Stimulated activated naive CD4-positive, alpha-beta T cell (primary cell): ENCODE data around the gene EMC10.
"Not testable (repeated sequence)": the region's sequence is repeated elsewhere in the genome, so short reads cannot be mapped to it uniquely, and the experiment has no call there.

Source experiments
- DNase-seq, 6 experiments: peaks; one replicate each; lab custom pipeline; 2025; lab: John Stamatoyannopoulos, UW

The EMC10 gene

DNA sequence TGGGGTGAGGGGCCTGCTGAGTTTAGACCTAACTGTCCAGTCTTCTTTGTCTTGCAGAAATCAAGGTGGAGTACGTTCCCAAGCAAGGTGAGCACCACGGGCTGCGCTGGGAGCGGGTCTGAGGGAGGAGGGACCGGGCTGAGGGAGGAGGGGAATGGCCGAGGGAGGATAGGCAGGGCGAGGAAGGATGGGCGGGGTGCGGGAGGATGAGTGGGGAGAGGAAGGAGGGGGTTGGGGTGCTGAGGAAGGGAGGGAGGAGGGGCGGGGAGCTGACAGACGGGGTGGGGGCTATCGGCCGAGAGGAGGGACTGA lies 25.1 kb upstream of the EMC10 start:
- no peak for DNase-seq

GRCh38 chr19:50453243-50453642 lies 23.1 kb upstream of the EMC10 start:
- DNase-seq = no peak

GRCh38 chr19:50455992-50456391 lies 20.3 kb upstream of the EMC10 start:
- DNase-seq = no peak

DNA sequence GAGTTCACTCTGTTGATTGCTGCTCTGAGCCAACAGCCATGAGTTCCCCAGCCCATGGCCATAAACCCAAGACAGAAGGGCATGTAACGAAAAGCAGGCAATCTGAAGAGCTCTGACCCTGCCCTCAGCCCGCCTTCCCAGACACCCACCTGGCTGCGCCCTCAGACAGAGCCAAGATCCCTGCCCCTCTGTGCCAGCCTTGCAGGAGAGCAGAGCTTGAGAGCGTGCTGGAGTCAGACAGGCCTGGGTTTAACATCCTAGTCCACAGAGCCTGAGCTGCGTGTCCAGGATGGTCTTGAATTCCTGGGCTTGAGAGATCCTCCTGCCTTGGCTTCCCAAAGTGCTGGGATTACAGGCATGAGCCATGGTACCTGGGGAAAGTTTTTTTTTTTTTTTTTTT lies 19.0 kb upstream of the EMC10 start:
- no peak for DNase-seq

DNA sequence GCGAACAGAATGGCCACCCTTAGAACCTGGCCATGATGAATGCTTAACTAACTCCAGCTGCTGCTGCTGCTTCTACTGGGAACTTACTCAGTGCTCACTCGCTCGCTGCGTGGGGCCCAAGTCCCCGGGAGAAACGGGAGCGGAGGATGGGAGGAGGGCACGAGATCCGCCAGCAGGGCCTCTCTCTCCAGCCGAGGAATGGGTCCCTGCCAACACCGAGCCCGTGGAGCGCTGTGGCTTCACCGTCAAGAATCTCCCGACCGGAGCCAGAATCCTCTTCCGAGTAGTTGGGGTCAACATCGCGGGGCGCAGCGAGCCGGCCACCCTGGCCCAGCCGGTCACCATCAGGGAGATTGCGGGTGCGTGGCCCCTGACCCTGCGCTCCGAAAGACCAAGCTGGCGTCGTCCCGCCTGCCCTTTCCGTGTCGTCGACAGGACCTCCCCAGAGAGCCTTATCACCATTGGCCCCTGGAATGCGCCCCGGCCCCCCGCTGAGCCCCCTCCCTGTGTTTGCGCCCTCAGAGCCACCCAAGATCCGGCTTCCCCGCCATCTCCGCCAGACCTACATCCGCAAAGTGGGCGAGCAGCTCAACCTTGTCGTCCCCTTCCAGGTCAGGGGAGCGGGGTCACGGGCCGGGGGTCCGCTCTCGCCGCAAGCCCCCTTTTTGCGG lies 17.8 kb upstream of the EMC10 start:
- DNase-seq = no peak

- no peak for DNase-seq
These were observed 17.2 kb upstream of the EMC10 start for GRCh38 chr19:50459067-50459456.

DNA sequence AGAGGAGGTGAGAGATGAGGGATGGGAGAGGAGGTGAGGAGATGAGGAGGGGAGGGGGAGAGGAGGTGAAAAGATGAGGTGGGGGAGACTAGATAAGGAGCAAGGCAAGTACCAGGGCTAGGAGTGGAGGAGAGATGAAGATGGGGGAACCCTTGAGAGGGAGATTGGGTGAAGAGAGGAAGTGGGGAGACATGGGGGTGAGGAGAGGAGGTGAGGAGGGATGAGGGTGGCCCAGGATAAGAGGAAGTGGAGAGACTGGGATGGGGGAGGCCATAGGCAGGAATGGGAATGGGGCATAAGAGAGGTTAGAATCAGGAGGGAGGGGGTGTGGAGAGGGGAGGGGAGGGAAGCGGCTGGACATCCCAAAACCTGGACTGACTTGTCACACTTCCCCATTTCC lies 16.7 kb upstream of the EMC10 start:
- DNase-seq = no peak

- no peak for DNase-seq
These were observed 16.0 kb upstream of the EMC10 start for GRCh38 chr19:50460161-50460765.

- DNase-seq = peak; percentile 5 to 48 (median 30)
These were observed 15.0 kb upstream of the EMC10 start for GRCh38 chr19:50461066-50461875.

- DNase-seq = no peak
These were observed 13.3 kb upstream of the EMC10 start for GRCh38 chr19:50462970-50463369.

DNA sequence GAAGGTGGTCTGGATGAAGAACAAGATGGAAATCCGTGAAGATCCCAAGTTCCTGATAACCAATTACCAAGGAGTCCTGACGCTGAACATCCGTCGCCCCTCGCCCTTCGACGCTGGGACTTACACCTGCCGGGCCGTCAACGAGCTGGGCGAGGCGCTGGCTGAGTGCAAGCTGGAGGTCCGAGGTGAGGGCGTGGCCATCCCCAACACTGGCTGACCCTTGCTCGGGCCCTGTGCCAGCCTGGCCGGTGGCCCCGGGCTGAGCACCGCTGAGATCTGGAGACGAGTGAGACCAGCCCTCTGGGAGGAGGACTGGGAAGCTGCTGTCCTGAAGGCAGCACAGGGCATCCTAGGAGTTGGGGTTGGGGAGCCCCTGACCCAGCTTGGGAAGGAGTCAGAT lies 12.0 kb upstream of the EMC10 start:
- no peak for DNase-seq

DNA sequence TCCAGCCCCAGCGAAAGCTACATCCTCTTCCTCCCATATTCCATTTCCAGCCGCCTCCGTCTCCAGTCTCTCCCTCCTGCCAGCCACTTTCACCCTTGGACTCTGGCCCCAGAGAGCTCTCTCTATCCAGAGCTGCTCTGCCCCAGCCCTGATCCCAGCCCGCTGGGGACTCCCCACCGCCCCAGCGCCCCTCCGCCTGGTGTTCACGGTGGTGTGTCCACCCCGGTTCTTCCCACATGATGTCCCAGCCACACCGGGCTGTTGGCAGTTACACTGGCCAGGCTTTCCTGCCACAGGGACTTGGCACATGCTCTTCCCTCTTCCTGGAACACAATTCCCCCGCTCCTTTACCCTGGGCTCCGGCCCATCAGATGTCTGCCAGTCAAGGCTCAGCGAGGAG lies 11.3 kb upstream of the EMC10 start:
- no peak for DNase-seq

- DNase-seq = no peak
These were observed 10.2 kb upstream of the EMC10 start for GRCh38 chr19:50465986-50466705.

- DNase-seq = no peak
These were observed 9.6 kb upstream of the EMC10 start for GRCh38 chr19:50466706-50467039.

DNA sequence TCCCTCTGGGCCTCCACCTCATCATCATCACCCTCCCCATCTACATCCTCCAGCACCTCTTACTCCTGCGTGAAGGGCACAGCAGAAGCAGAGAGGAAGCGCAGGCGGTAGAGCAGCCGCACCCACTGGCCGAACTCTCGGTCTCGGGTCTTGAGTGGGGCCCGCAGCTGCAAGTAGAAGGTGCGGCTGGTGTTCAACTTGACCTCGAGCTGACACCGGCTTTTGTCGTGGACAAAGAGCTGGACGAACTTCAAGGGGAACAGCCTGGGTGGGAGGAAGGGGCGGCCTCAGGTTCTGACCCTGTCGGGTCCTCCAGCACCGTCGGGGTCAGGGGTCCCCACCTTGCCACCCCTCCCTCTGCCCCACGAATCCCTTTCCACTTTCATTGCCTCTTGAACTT lies 8.7 kb upstream of the EMC10 start:
- no peak for DNase-seq

- DNase-seq = no peak
These were observed 7.5 kb upstream of the EMC10 start for GRCh38 chr19:50468818-50469217.

DNA sequence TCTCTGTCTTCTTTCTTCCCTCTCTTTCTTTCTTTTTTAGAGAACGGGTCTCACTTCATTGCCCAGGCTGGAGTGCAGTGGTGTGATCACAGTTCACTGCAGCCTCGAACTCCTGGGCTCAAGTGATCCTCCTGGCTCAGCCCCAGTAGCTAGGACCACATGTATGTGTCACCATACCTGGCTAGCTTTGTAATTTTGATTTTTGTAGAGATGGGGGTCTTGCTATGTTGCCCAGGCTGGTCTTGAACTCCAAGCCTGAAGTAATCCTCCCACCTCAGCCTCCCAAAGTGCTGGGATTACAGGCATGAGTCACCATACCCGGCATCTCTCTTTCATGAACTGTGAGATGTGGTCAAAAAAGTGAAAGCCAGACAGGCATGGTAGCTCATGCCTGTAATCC lies 3.0 kb upstream of the EMC10 start:
- not testable (repeated sequence) for DNase-seq

DNA sequence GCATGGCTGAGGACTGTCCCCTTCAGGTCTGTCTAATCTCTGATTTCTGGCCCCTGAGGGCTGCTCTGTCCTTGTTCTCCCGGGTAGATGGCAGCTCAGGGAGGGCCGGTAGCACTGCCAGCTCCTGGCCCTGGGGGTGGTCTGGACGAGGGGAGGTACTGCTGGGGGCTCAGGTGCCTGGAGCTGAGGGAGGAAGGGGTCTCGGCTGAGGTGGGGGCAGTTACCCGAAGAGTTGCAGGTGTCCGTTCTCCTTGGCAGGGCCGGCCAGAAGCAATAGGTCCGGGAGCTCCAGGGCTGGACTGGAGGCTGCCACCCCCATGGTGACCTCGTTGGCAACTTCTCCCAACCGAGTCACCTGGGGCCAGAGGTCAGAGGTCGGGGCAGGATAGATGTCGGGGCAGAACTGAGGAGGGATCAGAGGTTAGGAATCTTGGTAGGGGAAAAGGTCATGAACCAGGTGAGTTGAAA lies 1.2 kb upstream of the EMC10 start:
- no peak for DNase-seq

DNA sequence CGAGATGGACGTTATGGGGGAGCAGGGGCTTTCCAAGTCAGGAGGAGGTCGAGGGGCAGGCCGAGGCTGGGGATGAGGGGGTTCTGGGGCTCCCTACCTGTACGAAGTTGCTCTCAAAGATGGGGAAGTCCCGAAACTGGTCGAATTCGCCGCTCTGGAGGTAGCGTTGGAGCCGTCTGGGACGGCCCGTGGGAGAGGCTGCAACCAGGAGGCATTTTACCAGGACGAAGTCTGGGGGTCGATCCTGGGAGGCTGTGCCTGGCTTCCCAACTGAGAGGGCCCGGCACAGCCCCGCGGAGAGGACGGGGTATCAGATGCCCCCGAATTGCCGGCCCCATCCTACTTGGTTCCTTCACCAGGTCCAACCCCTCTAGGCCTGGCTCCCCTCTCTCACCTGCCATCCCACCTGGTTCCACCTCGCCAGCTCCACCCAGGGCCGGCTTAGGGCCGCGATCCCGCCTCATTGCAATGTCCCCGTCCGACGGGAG lies 527 bp upstream of the EMC10 start:
- no peak for DNase-seq

DNA sequence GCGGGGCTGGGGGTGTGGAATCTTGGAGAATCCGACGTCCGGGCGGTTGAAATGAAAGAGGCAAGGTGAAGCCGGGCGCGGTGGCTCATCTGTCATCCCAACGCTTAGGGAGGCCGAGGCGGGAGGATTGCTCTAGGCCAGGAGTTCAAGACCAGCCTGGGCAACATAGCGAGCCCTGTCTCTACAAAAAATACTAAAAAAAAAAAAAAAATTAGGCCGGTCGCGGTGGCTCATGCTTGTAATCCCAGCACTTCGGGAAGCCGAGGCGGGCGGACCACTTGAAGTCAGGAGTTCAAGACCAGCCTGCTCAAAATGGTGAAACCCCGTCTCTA lies 566 bp downstream of the EMC10 start:
- no peak for DNase-seq

- no peak for DNase-seq
These were observed 1.6 kb downstream of the EMC10 start for GRCh38 chr19:50477751-50478515.
